Kidney epithelial cell (primary cell): ENCODE data around the gene ZNF280C. TPM values are rescaled to one million over a fixed set of nuclear protein-coding genes. Genes with fewer than 3 reads are reported as not detected.

Source experiments
- DNase-seq: peaks from one replicate; pipeline ENCODE4 v3.0.0-alpha.2; 2010; ENCODE audit warnings: low read depth
- H3K27me3 ChIP-seq: 2 replicates; pipeline ENCODE4 v1.6.0; 2011; ENCODE audit warnings: low read length; ENCODE audit not compliant: control insufficient read depth, insufficient read depth
- H3K36me3 ChIP-seq: 2 replicates; pipeline ENCODE4 v1.5.1; 2011; ENCODE audit warnings: low read length; ENCODE audit not compliant: control insufficient read depth, insufficient read depth
- H3K4me3 ChIP-seq: 2 replicates; pipeline ENCODE4 v1.5.1; 2011; ENCODE audit warnings: low read depth, mild to moderate bottlenecking, control low read depth, low read length
- total RNA-seq: library from RNA; depleted of rRNA; stranded (reverse); fragments of >200 nt; gene quantifications from 2 replicates; pipeline ENCODE4 v1.2.3, GENCODE V29; 2015
- TF ChIP-seq, protein P1 (sequence below): IDR thresholded peaks from 2 replicates; pipeline ENCODE4 v1.5.1; 2011; ENCODE audit warnings: mild to moderate bottlenecking, moderate library complexity, low read length, control low read depth, inconsistent platforms; ENCODE audit not compliant: insufficient read depth, poor library complexity, severe bottlenecking

ZNF280C gene
- total RNA-seq, 1 donor from 2014 or later: 5.3 TPM

GRCh38 chrX:130299279-130300009, 30.7 kb upstream of the ZNF280C start:
- DNase-seq: no peak
- Histone ChIP-seq H3K36me3 (no peaks in the 10 kb centered on the region), H3K4me3 (no peak overlapping the region), H3K27me3 (no peaks in the 10 kb centered on the region)
- TF ChIP-seq, protein P1, sequence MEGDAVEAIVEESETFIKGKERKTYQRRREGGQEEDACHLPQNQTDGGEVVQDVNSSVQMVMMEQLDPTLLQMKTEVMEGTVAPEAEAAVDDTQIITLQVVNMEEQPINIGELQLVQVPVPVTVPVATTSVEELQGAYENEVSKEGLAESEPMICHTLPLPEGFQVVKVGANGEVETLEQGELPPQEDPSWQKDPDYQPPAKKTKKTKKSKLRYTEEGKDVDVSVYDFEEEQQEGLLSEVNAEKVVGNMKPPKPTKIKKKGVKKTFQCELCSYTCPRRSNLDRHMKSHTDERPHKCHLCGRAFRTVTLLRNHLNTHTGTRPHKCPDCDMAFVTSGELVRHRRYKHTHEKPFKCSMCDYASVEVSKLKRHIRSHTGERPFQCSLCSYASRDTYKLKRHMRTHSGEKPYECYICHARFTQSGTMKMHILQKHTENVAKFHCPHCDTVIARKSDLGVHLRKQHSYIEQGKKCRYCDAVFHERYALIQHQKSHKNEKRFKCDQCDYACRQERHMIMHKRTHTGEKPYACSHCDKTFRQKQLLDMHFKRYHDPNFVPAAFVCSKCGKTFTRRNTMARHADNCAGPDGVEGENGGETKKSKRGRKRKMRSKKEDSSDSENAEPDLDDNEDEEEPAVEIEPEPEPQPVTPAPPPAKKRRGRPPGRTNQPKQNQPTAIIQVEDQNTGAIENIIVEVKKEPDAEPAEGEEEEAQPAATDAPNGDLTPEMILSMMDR: no peak

- Histone ChIP-seq H3K27me3 (no peaks in the 10 kb centered on the region), H3K4me3 (no peak overlapping the region), H3K36me3 (no peaks in the 10 kb centered on the region)
- TF ChIP-seq, protein P1: no peak
- DNase-seq: no peak
Observed at GRCh38 chrX:130296743-130297142, 28.0 kb upstream of the ZNF280C start.

- TF ChIP-seq, protein P1: no peak
Observed at GRCh38 chrX:130296297-130296678, 27.6 kb upstream of the ZNF280C start.

GRCh38 chrX:130295519-130296296, 27.0 kb upstream of the ZNF280C start:
- no peak for DNase-seq
- H3K4me3 ChIP-seq: no peak overlapping the region
- no peaks in the 10 kb centered on the region for H3K36me3 ChIP-seq
- TF ChIP-seq, protein P1: no peak
- H3K27me3 ChIP-seq: no peaks in the 10 kb centered on the region

More at GRCh38 chrX:130296297-130296678, 27.6 kb upstream of the ZNF280C start:
- H3K27me3 ChIP-seq: no peaks in the 10 kb centered on the region
- no peak for DNase-seq
- H3K36me3 ChIP-seq: no peaks in the 10 kb centered on the region
- no peak overlapping the region for H3K4me3 ChIP-seq

DNA sequence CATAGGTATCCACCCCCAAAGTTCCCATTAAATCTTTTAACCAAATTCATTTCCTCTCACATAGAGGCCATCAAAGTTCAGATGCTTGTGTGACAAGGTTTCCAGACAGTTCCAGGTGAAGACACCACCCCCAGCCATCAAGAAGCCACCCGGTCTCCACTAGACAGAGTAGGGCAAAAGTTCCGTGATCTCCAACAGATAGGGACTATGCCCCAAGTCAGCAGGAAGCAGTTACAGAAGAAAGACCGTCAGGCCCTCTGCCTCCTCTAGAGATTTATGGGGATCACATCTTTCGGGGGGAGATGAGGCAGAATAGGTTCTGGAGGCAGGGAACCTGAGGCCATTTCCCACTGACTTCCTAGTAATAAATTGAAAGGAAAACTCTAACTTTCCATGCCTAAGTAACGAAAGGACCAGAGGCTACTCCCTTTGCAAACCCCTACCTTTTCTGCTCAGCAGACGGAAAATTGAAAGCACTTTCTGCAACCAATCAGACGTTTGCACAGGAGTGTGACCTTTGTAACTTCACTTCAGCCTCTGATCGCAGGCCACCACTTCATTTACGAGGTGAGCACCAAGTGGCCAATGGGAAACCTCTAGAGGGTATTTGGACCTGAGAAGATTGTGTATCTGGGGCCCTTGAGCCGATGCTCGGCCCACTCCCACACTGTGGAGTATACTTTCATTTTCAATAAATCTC, 18.5 kb upstream of the ZNF280C start:
- no peaks in the 10 kb centered on the region for H3K36me3 ChIP-seq
- no peak overlapping the region for H3K4me3 ChIP-seq
- DNase-seq: no peak
- TF ChIP-seq, protein P1: no peak
- H3K27me3 ChIP-seq: no peaks in the 10 kb centered on the region
